Activated CD8-positive, alpha-beta memory T cell treated with anti-CD3 and anti-CD28 coated beads for 1 hour (primary cell): ENCODE data around the gene ARMC2.
"Not testable (repeated sequence)": the region's sequence is repeated elsewhere in the genome, so short reads cannot be mapped to it uniquely, and the experiment has no call there.

Experiments
- DNase-seq, 2 donors: peaks; one replicate each; pipeline ENCODE4 v3.0.0-alpha.2; 2020; ENCODE audit warnings: low read depth in 1 of 2; ENCODE audit errors: extremely low read depth in 1 of 2

Gene ARMC2

GRCh38 chr6:108914235-108915022 lies 66.2 kb downstream of the ARMC2 start:
- no peak for DNase-seq

GRCh38 chr6:108915258-108915657 lies 67.0 kb downstream of the ARMC2 start:
- no peak for DNase-seq

- DNase-seq = no peak
Measured at GRCh38 chr6:108916026-108916686, 67.9 kb downstream of the ARMC2 start.

GRCh38 chr6:108920751-108921150 lies 72.5 kb downstream of the ARMC2 start:
- DNase-seq = no peak

GRCh38 chr6:108921547-108922361 lies 73.5 kb downstream of the ARMC2 start:
- DNase-seq = no peak

GRCh38 chr6:108922499-108922898 lies 74.3 kb downstream of the ARMC2 start:
- DNase-seq = no peak

GRCh38 chr6:108927927-108928326 lies 79.7 kb downstream of the ARMC2 start:
- no peak for DNase-seq

GRCh38 chr6:108928650-108929049 lies 80.4 kb downstream of the ARMC2 start:
- DNase-seq = no peak

- DNase-seq = not testable (repeated sequence)
Measured at GRCh38 chr6:108931090-108931489, 82.9 kb downstream of the ARMC2 start.

GRCh38 chr6:108937170-108937569 lies 88.9 kb downstream of the ARMC2 start:
- DNase-seq = no peak

- no peak for DNase-seq
Measured at GRCh38 chr6:108940741-108941140, 92.5 kb downstream of the ARMC2 start.

- DNase-seq = no peak
Measured at GRCh38 chr6:108941281-108941680, 93.1 kb downstream of the ARMC2 start.

- no peak for DNase-seq
Measured at GRCh38 chr6:108941859-108942258, 93.6 kb downstream of the ARMC2 start.

- peak; percentile 18 to 38 for DNase-seq
Measured at GRCh38 chr6:108942556-108943492, 94.6 kb downstream of the ARMC2 start.

GRCh38 chr6:108944071-108944470 lies 95.8 kb downstream of the ARMC2 start:
- DNase-seq = no peak

GRCh38 chr6:108944707-108945680 lies 96.8 kb downstream of the ARMC2 start:
- DNase-seq = no peak

GRCh38 chr6:108945681-108946159 lies 97.5 kb downstream of the ARMC2 start:
- DNase-seq = no peak

- no peak for DNase-seq
Measured at GRCh38 chr6:108946695-108947094, 98.5 kb downstream of the ARMC2 start.
